HPDE6-E6E7 (cell line): Measurements from ENCODE around the gene SPI1.
"Not testable (repeated sequence)": the region's sequence is repeated elsewhere in the genome, so short reads cannot be mapped to it uniquely, and the experiment has no call there.

Experiments used
- DNase-seq: peaks from one replicate; pipeline ENCODE4 v3.0.0; 2011; ENCODE audit warnings: missing footprints; ENCODE audit errors: extremely low spot score

The SPI1 gene

GRCh38 chr11:47326198-47326597 lies 52.1 kb downstream of the SPI1 start:
- no peak for DNase-seq

DNA sequence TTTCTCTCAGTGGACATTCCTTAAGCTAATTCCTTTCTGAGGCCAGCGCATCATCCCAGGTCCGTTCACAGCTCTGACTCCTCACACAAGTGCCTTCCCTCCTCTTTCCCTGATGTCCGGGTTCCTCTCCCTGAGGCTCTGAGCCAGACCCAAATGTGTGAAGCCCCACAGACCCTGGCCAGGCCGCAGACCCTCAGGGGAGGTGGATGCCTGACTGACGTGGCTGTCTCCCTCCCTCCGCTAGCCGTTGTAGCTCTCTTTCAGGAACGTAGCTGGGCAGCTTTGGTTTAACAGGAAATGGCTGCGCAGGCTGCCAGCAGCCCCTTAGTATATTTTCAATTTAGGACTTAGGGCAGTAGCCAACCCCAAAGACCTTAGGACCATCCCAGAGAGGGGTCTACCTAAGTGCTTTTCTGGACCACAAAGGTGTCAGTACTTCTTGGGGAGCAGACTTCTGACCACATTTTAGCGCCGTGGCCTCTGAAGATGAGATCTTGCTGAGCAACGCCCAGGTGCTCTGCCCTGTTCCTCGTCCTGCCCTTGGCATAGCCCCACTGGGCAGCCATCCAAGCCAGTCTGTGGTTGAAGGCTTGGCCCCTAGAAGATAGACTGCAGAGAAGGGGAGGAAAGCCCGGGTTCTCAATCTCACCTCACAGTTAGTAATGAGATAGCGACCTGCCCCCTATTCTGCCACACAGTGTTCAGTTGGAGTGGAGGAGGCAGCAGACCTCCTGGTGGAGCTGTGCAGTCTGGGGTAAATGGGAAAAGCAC lies 52.9 kb downstream of the SPI1 start:
- DNase-seq: no peak

DNA sequence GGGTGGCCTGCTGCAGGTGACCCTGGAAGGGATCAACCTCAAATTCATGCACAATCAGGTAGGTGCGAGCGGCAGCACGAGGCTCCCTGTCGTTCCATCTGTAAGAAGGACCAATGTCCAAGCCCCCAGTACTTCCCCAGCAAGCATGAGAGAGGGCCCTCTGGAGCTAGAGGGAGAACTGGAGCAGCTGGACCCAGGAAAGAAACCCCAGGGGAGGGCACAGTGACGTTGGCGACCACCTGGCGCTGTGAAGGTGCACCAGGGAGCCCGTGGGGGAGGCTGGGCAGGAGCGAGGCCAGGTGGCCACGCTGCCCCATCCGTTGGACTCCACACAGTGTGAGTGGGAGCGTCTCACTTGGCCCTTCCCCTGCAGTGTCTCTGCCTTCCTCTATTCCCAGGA lies 53.8 kb downstream of the SPI1 start:
- DNase-seq: no peak

GRCh38 chr11:47318166-47318565 lies 60.2 kb downstream of the SPI1 start:
- no peak for DNase-seq

DNA sequence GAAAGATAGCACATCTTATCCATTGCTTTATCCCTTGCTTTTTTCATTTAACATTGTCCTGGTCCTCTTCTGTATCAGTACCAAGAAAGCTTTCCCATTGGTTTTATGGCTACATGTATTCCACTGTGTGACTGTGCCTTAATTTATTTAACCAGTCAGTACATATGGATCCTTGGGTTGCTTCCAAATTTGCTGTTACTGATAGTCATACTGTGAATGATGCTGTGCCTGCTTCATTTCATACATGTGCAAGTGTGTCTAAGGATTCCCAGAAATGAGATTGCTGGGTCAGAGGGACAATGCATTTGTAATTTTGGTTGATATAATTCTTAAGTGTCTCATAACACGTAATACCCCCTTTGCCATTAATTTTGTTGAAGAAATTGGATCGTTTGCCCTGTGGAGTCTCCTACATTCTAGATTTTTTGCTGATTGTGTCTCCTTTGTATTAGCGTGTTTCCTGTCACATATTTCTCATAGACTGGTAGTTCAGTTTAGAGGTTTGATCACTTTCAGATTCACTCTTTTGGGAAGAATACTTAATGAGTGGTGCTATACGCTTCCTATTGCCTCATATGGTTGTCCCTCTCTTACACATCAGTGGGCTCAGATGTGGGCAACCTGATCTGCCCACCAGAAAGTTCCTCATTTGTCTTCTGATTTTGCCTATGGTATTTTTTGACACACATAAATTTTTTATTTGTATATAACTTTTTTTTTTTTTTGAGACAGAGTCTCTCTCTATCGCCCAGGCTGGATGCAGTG lies 61.1 kb downstream of the SPI1 start:
- no peak for DNase-seq

- DNase-seq: not testable (repeated sequence)
Observed at GRCh38 chr11:47316501-47316900, 61.8 kb downstream of the SPI1 start.

DNA sequence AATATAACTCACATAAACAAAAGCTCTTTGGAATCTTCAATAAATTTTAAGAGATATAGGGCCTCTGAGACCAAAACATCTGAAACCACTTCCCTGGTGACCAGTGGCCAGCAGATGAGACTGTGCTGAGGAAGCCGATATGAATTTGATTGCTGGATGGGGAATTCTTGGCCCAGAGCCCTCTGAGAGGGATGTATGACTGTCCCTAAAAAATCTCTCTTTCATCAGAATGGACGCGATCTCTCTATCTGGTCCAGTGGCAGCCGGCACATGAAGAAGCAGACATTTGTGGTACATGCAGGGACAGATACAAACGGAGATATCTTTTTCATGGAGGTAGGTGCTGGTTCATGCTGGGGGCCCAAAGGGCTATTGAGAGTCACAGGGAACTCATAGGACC lies 63.4 kb downstream of the SPI1 start:
- no peak for DNase-seq

DNA sequence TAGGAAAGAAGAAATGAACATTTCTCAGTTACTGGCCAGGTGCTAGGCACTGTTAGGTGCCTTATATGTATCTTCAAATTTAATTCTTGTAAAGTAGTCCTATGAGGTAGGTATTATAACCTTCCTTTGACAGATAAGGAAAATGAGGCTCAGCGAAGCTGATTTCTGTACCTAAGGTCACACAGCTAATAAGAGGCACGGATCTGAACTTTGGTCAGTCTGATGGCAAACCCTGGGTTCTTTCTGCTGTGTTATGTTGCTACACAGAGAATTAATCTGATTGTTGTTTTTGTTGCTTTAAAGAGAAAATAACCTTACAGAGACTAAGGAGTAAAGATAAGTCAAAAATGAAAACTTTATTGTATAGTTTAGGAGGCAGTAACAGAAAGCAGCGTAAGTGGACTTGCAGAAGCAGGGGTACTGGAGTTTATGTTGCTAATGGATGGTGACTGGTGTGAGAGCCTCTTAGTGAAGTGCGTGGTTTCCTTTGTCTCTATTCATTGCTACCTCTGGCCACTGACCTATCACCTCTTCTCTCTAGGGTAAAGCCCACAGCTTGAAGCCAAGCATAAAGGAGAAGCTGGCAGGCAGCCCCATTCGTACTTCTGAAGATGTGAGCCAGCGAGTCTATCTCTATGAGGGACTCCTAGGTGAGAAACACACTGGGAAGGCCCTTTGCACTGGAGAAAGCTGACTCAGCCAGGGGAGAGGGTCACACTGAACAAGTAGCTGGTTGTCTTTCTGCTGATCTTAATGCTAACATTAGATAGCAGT lies 70.1 kb downstream of the SPI1 start:
- no peak for DNase-seq

DNA sequence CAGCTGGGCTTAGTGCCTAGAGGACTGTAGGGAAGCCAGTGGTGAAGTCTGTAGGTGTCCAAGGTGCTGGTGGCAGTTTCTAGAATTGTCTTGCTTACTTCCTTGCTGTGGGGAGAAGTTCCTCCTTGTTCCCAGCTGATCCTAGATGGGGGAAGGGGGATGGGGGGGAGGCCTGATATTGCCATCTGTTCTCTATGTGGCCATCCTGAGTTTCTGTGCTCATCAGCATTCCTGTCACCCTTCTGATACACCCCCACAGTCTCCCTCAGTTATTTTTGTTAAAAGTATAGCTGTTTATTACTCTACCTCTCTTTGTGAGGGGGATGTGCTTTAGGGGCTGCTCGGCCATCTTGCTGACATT lies 71.9 kb downstream of the SPI1 start:
- no peak for DNase-seq

DNA sequence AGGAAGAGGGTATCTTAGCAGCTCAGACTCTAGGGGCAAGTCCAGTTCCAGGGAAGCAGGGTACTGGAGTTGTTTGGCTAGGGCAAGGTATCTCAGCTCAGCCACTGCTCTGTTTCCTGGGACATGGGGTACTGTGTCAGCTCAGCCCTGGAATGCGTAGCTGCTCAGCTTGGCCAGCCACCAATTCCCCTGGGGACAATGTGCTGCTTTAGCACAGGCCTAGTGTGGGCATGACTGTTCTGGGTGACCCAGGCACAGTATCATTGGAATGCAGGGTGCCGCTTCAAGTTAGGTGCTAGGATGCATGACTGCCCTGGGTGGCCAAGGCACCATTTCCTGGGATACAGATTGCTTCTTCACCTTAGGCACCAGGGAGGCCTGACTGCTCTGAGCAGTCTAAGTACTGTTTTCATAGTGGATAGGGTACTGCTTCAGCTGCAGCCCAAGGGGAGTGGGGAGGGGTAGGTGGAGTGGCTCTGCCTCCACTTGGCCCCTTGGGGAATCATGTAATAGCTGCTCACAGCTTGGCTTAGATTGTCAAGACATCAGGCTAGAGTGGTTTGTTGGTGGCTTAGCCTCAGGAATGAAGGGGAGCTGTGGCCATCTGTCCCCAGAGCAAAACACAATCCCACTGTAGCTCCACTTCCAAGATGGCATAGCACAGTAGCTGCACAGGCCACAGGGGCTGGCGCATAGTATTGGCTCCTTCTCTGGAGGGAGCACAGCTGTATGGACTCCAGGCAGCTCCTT lies 72.4 kb downstream of the SPI1 start:
- DNase-seq: no peak
